Mesenchymal stem cell (in vitro differentiated cells and primary cell): Measurements from ENCODE around the gene RCAN3.

Source experiments
- DNase-seq: peaks from one replicate; pipeline ENCODE4 v3.0.0-alpha.2; 2013
- H2AFZ ChIP-seq: one replicate; pipeline ENCODE4 v1.6.1; 2013; ENCODE audit warnings: low read depth, mild to moderate bottlenecking, control low read depth, inconsistent platforms, low read length, moderate library complexity
- H2AK5ac ChIP-seq: 2 replicates; pipeline ENCODE4 v1.6.1; 2013; ENCODE audit warnings: low read length, moderate library complexity, mild to moderate bottlenecking, inconsistent platforms; ENCODE audit not compliant: severe bottlenecking
- H2BK120ac ChIP-seq: one replicate; pipeline ENCODE4 v1.6.1; 2013; ENCODE audit warnings: low read depth, mild to moderate bottlenecking, inconsistent platforms, low read length, moderate library complexity
- H2BK12ac ChIP-seq, 2 experiments: one replicate each; pipeline ENCODE4 v1.6.1; 2013; ENCODE audit warnings: inconsistent platforms in 2 of 2, low read length in 2 of 2, mild to moderate bottlenecking in 2 of 2, moderate library complexity in 2 of 2, control low read depth in 1 of 2
- H2BK15ac ChIP-seq: one replicate; pipeline ENCODE4 v1.6.1; 2013; ENCODE audit warnings: mild to moderate bottlenecking, low read depth, inconsistent platforms; ENCODE audit not compliant: poor library complexity, severe bottlenecking
- H2BK5ac ChIP-seq: 2 replicates; pipeline ENCODE4 v1.6.1; 2013; ENCODE audit warnings: low read depth, mild to moderate bottlenecking, low read length, control low read depth, inconsistent platforms; ENCODE audit not compliant: poor library complexity, severe bottlenecking
- H3K14ac ChIP-seq, 2 experiments: one replicate each; pipeline ENCODE4 v1.6.1; 2013; ENCODE audit warnings: inconsistent platforms in 2 of 2, low read length in 2 of 2, control low read depth in 1 of 2, mild to moderate bottlenecking in 1 of 2, moderate library complexity in 1 of 2
- H3K18ac ChIP-seq, 2 experiments: one replicate each; pipeline ENCODE4 v1.6.1; 2013; ENCODE audit warnings: inconsistent platforms in 2 of 2, low read length in 2 of 2, control low read depth in 1 of 2, low read depth in 1 of 2, mild to moderate bottlenecking in 1 of 2
- H3K23ac ChIP-seq, 2 experiments: one replicate each; pipeline ENCODE4 v1.6.1; 2013; ENCODE audit warnings: inconsistent platforms in 2 of 2, low read length in 2 of 2, mild to moderate bottlenecking in 2 of 2, moderate library complexity in 2 of 2, control low read depth in 1 of 2
- H3K27ac ChIP-seq: 2 replicates; pipeline ENCODE4 v1.5.1; 2013; ENCODE audit warnings: mild to moderate bottlenecking, moderate library complexity, low read length, control low read depth, inconsistent platforms; ENCODE audit not compliant: poor library complexity, severe bottlenecking
- H3K27me3 ChIP-seq, 2 experiments: 2 replicates each; pipeline versions ENCODE4 v1.6.1 to v1.7.0; 2013; ENCODE audit warnings: low read length in 2 of 2, mild to moderate bottlenecking in 2 of 2, moderate library complexity in 2 of 2, control low read depth in 1 of 2, inconsistent platforms in 1 of 2; ENCODE audit not compliant: control insufficient read depth in 1 of 2, insufficient read depth in 1 of 2
- H3K36me3 ChIP-seq, 2 experiments: 2 replicates each; pipeline versions ENCODE4 v1.6.1 to v1.7.0; 2013; ENCODE audit warnings: low read length in 2 of 2, control low read depth in 1 of 2, inconsistent platforms in 1 of 2, low read depth in 1 of 2, mild to moderate bottlenecking in 1 of 2; ENCODE audit not compliant: insufficient read depth in 2 of 2, control insufficient read depth in 1 of 2
- H3K4ac ChIP-seq, 2 experiments: one replicate each; pipeline ENCODE4 v1.6.1; 2013; ENCODE audit warnings: inconsistent platforms in 2 of 2, low read length in 2 of 2, mild to moderate bottlenecking in 2 of 2, moderate library complexity in 2 of 2, control low read depth in 1 of 2, low read depth in 1 of 2
- H3K4me1 ChIP-seq: 2 replicates; pipeline ENCODE4 v1.6.1; 2013; ENCODE audit warnings: low read depth, low read length, control low read depth; ENCODE audit not compliant: control insufficient read depth, insufficient read depth
- H3K4me2 ChIP-seq: 2 replicates; pipeline ENCODE4 v1.6.1; 2013; ENCODE audit warnings: low read length, mild to moderate bottlenecking, inconsistent platforms; ENCODE audit not compliant: poor library complexity, severe bottlenecking
- H3K4me3 ChIP-seq, 2 experiments: 2 replicates each; pipeline versions ENCODE4 v1.5.1 to v1.7.0; 2013; ENCODE audit warnings: low read length in 2 of 2, mild to moderate bottlenecking in 2 of 2, control low read depth in 1 of 2, low read depth in 1 of 2; ENCODE audit not compliant: insufficient read depth in 1 of 2
- H3K79me1 ChIP-seq: replicated peaks from 2 replicates; pipeline ENCODE4 v1.6.1; 2013; ENCODE audit warnings: mild to moderate bottlenecking, control low read depth, low read length, inconsistent platforms; ENCODE audit not compliant: poor library complexity, severe bottlenecking
- H3K9ac ChIP-seq: 2 replicates; pipeline ENCODE4 v1.7.0; 2013; ENCODE audit warnings: mild to moderate bottlenecking, low read length, moderate library complexity
- H3K9me3 ChIP-seq: 2 replicates; pipeline ENCODE4 v1.7.0; 2013; ENCODE audit warnings: mild to moderate bottlenecking, low read length; ENCODE audit not compliant: control insufficient read depth
- H4K8ac ChIP-seq: one replicate; pipeline ENCODE4 v1.6.1; 2013; ENCODE audit warnings: inconsistent platforms, mild to moderate bottlenecking, low read length, moderate library complexity
- H4K91ac ChIP-seq: one replicate; pipeline ENCODE4 v1.6.1; 2013; ENCODE audit warnings: mild to moderate bottlenecking, low read length, inconsistent platforms
- WGBS: methylation state at CpG from one replicate; pipeline ENCODE4 v1.1.7; 2013; ENCODE audit warnings: mixed read lengths; 5-methylcytosine and 5-hydroxymethylcytosine counted together

RCAN3 gene

DNA sequence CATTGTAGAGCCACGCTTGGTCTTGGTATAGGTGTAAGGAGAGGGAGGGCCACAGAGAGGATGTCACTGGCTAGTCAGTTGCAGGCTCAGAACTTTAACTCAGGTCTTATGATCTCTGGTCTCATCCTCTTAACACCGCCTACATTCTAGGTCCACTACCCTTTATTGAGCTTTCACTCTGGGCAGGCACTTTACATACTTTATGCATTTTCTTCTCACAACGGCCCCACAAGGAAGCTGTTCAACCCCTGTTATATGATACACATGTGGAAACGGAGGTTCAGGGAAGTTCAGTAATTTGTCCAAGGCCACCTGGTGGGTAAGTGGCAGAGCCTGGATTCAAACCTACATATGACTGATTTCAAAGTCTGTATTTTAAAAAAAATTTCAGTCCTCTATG lies 25.3 kb upstream of the RCAN3 start:
- Histone ChIP-seq H2BK15ac (no peak overlapping the region), H3K27me3 (peaks cover 0 to 7% of the 10 kb centered on the region in 2 experiments), H3K9me3 (no peaks in the 10 kb centered on the region), H3K27ac (no peak overlapping the region), H2BK5ac (no peak overlapping the region), H3K23ac (no peak overlapping the region), H3K4ac (no peak overlapping the region), H4K8ac (no peak overlapping the region), H4K91ac (no peak overlapping the region), H2AFZ (no peak overlapping the region), H3K4me3 (no peak overlapping the region), H3K36me3 (no peaks in the 10 kb centered on the region), H2AK5ac (no peak overlapping the region), H2BK120ac (no peak overlapping the region), H3K18ac (no peak overlapping the region), H3K4me2 (no peak overlapping the region), H3K14ac (no peak overlapping the region), H2BK12ac (no peak overlapping the region), H3K79me1 (no peaks in the 10 kb centered on the region), H3K9ac (no peak overlapping the region), H3K4me1 (no peaks in the 10 kb centered on the region)
- 88% methylated on average over 4 of the region's 4 CpGs for WGBS
- DNase-seq, result no peak

DNA sequence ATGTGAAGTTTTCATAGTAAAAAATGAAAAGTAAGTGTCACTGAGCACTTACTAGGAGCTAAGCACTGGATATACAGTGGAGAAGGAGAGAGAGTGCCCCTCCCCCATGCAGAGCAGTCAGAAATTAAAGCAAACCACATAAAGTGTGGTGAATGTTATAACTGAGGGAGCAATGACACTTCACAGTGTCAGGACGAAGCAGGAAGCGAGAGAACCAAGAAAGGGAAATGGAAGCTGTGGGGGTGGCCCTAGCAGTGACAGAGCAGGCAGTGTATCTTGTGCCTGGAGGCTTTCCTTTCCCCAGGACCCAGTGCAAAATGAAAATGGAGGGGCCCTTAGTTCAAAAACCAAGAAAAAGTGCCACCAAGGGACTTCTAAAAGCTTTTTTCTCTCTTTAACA lies 21.5 kb upstream of the RCAN3 start:
- no peaks in the 10 kb centered on the region for H3K36me3 ChIP-seq
- H3K9me3 ChIP-seq, result no peaks in the 10 kb centered on the region
- peak overlapping the region; percentile 27 for H4K8ac ChIP-seq
- no peak overlapping the region for H2BK120ac ChIP-seq
- H4K91ac ChIP-seq, result no peak overlapping the region
- no peak overlapping the region for H3K4me2 ChIP-seq
- no peak overlapping the region for H2BK15ac ChIP-seq
- H3K14ac ChIP-seq, result no peak overlapping the region
- DNase-seq, result no peak
- no peak overlapping the region for H3K9ac ChIP-seq
- H3K4ac ChIP-seq, result no peak overlapping the region
- no peak overlapping the region for H2AFZ ChIP-seq
- H3K4me1 ChIP-seq, result no peaks in the 10 kb centered on the region
- no peaks in the 10 kb centered on the region for H3K79me1 ChIP-seq
- H3K4me3 ChIP-seq, result no peak overlapping the region
- no peak overlapping the region for H2BK12ac ChIP-seq
- no peak overlapping the region for H3K23ac ChIP-seq
- H3K27me3 ChIP-seq, result peaks cover 3 to 10% of the 10 kb centered on the region in 2 experiments
- no peak overlapping the region for H3K27ac ChIP-seq
- 88% methylated on average over 2 of the region's 2 CpGs for WGBS
- H3K18ac ChIP-seq, result no peak overlapping the region
- no peak overlapping the region for H2BK5ac ChIP-seq
- no peak overlapping the region for H2AK5ac ChIP-seq

DNA sequence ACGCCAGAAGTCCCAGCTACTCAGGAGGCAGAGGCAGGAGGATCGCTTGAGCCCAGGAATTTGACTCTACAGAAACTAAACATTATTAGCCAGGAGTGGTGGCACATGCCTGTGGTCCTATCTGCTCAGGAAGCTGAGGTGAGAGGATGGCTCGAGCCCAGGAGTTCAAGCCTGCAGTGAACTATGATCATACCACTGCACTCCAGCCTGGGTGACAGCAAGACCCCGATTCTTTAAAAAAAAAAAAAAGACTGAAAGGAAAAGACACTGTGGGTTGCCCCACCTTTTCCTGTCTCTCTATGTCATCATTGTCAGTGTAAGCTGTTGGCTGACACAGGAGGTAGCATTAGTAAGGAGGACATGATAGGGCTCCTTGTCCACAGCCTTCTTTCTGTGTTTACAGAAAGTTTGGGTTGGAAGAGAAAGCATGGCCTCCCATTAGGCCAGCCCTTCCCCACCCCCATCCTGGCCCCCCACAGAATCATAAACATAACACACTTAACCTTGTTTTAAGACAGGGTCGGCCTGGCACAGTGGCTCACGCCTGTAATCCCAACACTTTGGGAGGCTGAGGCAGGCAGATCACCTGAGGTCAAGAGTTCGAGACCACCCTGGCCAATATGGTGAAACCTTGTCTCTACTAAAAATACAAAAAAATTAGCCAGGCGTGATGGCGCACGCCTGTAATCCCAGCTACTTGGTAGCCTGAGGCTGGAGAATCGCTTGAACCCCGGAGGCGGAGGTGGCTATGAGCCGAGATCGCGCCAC lies 20.6 kb upstream of the RCAN3 start:
- peaks cover 11 to 16% of the 10 kb centered on the region in 2 experiments for H3K27me3 ChIP-seq
- 90% methylated on average over 16 of the region's 16 CpGs for WGBS
- no peak overlapping the region for H2BK15ac ChIP-seq
- no peak overlapping the region for H3K23ac ChIP-seq
- H2BK5ac ChIP-seq, result no peak overlapping the region
- H3K9ac ChIP-seq, result no peak overlapping the region
- H4K8ac ChIP-seq, result no peak overlapping the region
- no peak overlapping the region for H3K4ac ChIP-seq
- H3K4me2 ChIP-seq, result no peak overlapping the region
- H2AFZ ChIP-seq, result no peak overlapping the region
- no peak overlapping the region for H4K91ac ChIP-seq
- H2AK5ac ChIP-seq, result no peak overlapping the region
- H3K14ac ChIP-seq, result no peak overlapping the region
- H2BK120ac ChIP-seq, result no peak overlapping the region
- H3K27ac ChIP-seq, result no peak overlapping the region
- H3K4me3 ChIP-seq, result no peak overlapping the region
- DNase-seq, result peak; percentile 18
- no peaks in the 10 kb centered on the region for H3K4me1 ChIP-seq
- no peak overlapping the region for H3K18ac ChIP-seq
- no peak overlapping the region for H2BK12ac ChIP-seq
- H3K36me3 ChIP-seq, result no peaks in the 10 kb centered on the region
- no peaks in the 10 kb centered on the region for H3K9me3 ChIP-seq
- H3K79me1 ChIP-seq, result no peaks in the 10 kb centered on the region

GRCh38 chr1:24483441-24483840 lies 19.2 kb upstream of the RCAN3 start:
- H3K27me3 ChIP-seq, result peaks cover 11 to 19% of the 10 kb centered on the region in 2 experiments
- no peak overlapping the region for H3K23ac ChIP-seq
- H2BK15ac ChIP-seq, result no peak overlapping the region
- no peak overlapping the region for H3K9ac ChIP-seq
- H2AFZ ChIP-seq, result no peak overlapping the region
- H3K4me2 ChIP-seq, result no peak overlapping the region
- H3K27ac ChIP-seq, result no peak overlapping the region
- H3K18ac ChIP-seq, result no peak overlapping the region
- no peak overlapping the region for H3K14ac ChIP-seq
- H4K91ac ChIP-seq, result no peak overlapping the region
- no peak overlapping the region for H2BK12ac ChIP-seq
- H3K36me3 ChIP-seq, result no peaks in the 10 kb centered on the region
- no peaks in the 10 kb centered on the region for H3K9me3 ChIP-seq
- no peak overlapping the region for H2AK5ac ChIP-seq
- no peak overlapping the region for H3K4ac ChIP-seq
- H4K8ac ChIP-seq, result no peak overlapping the region
- H3K79me1 ChIP-seq, result no peaks in the 10 kb centered on the region
- no peak overlapping the region for H2BK5ac ChIP-seq
- no peak overlapping the region for H3K4me3 ChIP-seq
- WGBS, result 95% methylated on average over 5 of the region's 5 CpGs
- no peaks in the 10 kb centered on the region for H3K4me1 ChIP-seq
- no peak overlapping the region for H2BK120ac ChIP-seq
- DNase-seq, result no peak
